GM19023 (cell line): ENCODE measurements around the gene ALDH7A1.
A peak's percentile ranks its signal among the peaks of the same experiment; 100 is the strongest.

Experiments used
- ATAC-seq: cut with Tn5 transposase; IDR thresholded peaks from one replicate; pipeline ENCODE4 v1.9.1; 2021; ENCODE audit warnings: mild to moderate bottlenecking, moderate library complexity; ENCODE audit not compliant: unreplicated experiment

Gene ALDH7A1

GRCh38 chr5:126512451-126512850 lies 82.6 kb downstream of the ALDH7A1 start:
- ATAC-seq, result no peak

GRCh38 chr5:126511961-126512360 lies 83.1 kb downstream of the ALDH7A1 start:
- ATAC-seq, result no peak

- no peak for ATAC-seq
These were observed 85.7 kb downstream of the ALDH7A1 start for GRCh38 chr5:126509339-126509738.

GRCh38 chr5:126508962-126509279 lies 86.1 kb downstream of the ALDH7A1 start:
- ATAC-seq, result no peak

- ATAC-seq, result no peak
These were observed 86.6 kb downstream of the ALDH7A1 start for GRCh38 chr5:126508251-126508961.

GRCh38 chr5:126506079-126506478 lies 88.9 kb downstream of the ALDH7A1 start:
- no peak for ATAC-seq

- no peak for ATAC-seq
These were observed 91.4 kb downstream of the ALDH7A1 start for GRCh38 chr5:126503602-126504104.

GRCh38 chr5:126501448-126501847 lies 93.6 kb downstream of the ALDH7A1 start:
- no peak for ATAC-seq

GRCh38 chr5:126499853-126500342 lies 95.1 kb downstream of the ALDH7A1 start:
- peak; percentile 69 for ATAC-seq

GRCh38 chr5:126499278-126499677 lies 95.7 kb downstream of the ALDH7A1 start:
- ATAC-seq, result no peak

GRCh38 chr5:126497506-126497905 lies 97.5 kb downstream of the ALDH7A1 start:
- ATAC-seq, result no peak

- no peak for ATAC-seq
These were observed 100.6 kb downstream of the ALDH7A1 start for GRCh38 chr5:126494393-126494792.

GRCh38 chr5:126492939-126493338 lies 102.1 kb downstream of the ALDH7A1 start:
- ATAC-seq, result no peak

- ATAC-seq, result no peak
These were observed 104.7 kb downstream of the ALDH7A1 start for GRCh38 chr5:126490167-126490940.

- ATAC-seq, result no peak
These were observed 106.5 kb downstream of the ALDH7A1 start for GRCh38 chr5:126488443-126489065.

- ATAC-seq, result no peak
These were observed 107.4 kb downstream of the ALDH7A1 start for GRCh38 chr5:126487596-126487995.

- no peak for ATAC-seq
These were observed 108.7 kb downstream of the ALDH7A1 start for GRCh38 chr5:126486332-126486731.

- ATAC-seq, result no peak
These were observed 110.8 kb downstream of the ALDH7A1 start for GRCh38 chr5:126484253-126484652.

- no peak for ATAC-seq
These were observed 111.9 kb downstream of the ALDH7A1 start for GRCh38 chr5:126483156-126483555.

GRCh38 chr5:126482591-126482990 lies 112.4 kb downstream of the ALDH7A1 start:
- no peak for ATAC-seq

- ATAC-seq, result no peak
These were observed 113.8 kb downstream of the ALDH7A1 start for GRCh38 chr5:126481243-126481642.
